ENCODE data around the gene NOD2. TPM values are rescaled to one million over a fixed set of nuclear protein-coding genes. Genes with fewer than 3 reads are reported as not detected.

Gene NOD2
- total and polyA plus RNA-seq, 2 of the 13 experiments (the other 11 are each of a cell fraction or from before 2014, with no cell fraction given), result 0.27 to 0.81 TPM

- TF ChIP-seq, protein P1, sequence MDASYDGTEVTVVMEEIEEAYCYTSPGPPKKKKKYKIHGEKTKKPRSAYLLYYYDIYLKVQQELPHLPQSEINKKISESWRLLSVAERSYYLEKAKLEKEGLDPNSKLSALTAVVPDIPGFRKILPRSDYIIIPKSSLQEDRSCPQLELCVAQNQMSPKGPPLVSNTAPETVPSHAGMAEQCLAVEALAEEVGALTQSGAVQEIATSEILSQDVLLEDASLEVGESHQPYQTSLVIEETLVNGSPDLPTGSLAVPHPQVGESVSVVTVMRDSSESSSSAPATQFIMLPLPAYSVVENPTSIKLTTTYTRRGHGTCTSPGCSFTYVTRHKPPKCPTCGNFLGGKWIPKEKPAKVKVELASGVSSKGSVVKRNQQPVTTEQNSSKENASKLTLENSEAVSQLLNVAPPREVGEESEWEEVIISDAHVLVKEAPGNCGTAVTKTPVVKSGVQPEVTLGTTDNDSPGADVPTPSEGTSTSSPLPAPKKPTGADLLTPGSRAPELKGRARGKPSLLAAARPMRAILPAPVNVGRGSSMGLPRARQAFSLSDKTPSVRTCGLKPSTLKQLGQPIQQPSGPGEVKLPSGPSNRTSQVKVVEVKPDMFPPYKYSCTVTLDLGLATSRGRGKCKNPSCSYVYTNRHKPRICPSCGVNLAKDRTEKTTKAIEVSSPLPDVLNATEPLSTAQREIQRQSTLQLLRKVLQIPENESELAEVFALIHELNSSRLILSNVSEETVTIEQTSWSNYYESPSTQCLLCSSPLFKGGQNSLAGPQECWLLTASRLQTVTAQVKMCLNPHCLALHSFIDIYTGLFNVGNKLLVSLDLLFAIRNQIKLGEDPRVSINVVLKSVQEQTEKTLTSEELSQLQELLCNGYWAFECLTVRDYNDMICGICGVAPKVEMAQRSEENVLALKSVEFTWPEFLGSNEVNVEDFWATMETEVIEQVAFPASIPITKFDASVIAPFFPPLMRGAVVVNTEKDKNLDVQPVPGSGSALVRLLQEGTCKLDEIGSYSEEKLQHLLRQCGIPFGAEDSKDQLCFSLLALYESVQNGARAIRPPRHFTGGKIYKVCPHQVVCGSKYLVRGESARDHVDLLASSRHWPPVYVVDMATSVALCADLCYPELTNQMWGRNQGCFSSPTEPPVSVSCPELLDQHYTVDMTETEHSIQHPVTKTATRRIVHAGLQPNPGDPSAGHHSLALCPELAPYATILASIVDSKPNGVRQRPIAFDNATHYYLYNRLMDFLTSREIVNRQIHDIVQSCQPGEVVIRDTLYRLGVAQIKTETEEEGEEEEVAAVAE (CRISPR knock-in tag; IDR thresholded peaks at IDR 0.05; ENCODE audit: borderline replicate concordance), result peak; percentile 74; the same call in 1 of the 2 replicates
- TF ChIP-seq, protein P2, sequence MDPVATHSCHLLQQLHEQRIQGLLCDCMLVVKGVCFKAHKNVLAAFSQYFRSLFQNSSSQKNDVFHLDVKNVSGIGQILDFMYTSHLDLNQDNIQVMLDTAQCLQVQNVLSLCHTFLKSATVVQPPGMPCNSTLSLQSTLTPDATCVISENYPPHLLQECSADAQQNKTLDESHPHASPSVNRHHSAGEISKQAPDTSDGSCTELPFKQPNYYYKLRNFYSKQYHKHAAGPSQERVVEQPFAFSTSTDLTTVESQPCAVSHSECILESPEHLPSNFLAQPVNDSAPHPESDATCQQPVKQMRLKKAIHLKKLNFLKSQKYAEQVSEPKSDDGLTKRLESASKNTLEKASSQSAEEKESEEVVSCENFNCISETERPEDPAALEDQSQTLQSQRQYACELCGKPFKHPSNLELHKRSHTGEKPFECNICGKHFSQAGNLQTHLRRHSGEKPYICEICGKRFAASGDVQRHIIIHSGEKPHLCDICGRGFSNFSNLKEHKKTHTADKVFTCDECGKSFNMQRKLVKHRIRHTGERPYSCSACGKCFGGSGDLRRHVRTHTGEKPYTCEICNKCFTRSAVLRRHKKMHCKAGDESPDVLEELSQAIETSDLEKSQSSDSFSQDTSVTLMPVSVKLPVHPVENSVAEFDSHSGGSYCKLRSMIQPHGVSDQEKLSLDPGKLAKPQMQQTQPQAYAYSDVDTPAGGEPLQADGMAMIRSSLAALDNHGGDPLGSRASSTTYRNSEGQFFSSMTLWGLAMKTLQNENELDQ (CRISPR knock-in tag; IDR thresholded peaks at IDR 0.05; ENCODE audit: borderline replicate concordance), result no peak
- TF ChIP-seq ZNF589 (CRISPR knock-in tag; conservative IDR thresholded peaks at IDR 0.05) (no peak), KDM6A (CRISPR knock-in tag; IDR thresholded peaks at IDR 0.05; ENCODE audit: low read depth) (no peak), ZC3H4 (CRISPR knock-in tag; IDR thresholded peaks at IDR 0.05; ENCODE audit: borderline replicate concordance) (no peak), FOXO1 (CRISPR knock-in tag; IDR thresholded peaks at IDR 0.05) (peak; percentile 52; the same call in 1 of the 2 replicates), ZNF749 (CRISPR knock-in tag; IDR thresholded peaks at IDR 0.05; ENCODE audit: borderline replicate concordance) (no peak; the same call in 1 of the 2 replicates), GPN1 (CRISPR knock-in tag; IDR thresholded peaks at IDR 0.05; ENCODE audit: borderline replicate concordance) (no peak), TBX3 (IDR thresholded peaks at IDR 0.05; ENCODE audit: borderline replicate concordance) (peak; percentile 34; the same call in 1 of the 2 replicates), ZNF891 (CRISPR knock-in tag; IDR thresholded peaks at IDR 0.05) (0 out of 2 replicates have a peak, but pooled peaks have one; percentile 49), CERS6 (CRISPR knock-in tag; IDR thresholded peaks at IDR 0.05) (no peak), RFX1 (IDR thresholded peaks at IDR 0.05) (no peak), HNRNPH1 (optimal IDR thresholded peaks at IDR 0.05; ENCODE audit: low read depth, low read length) (no peak)
- TF ChIP-seq, protein P3, sequence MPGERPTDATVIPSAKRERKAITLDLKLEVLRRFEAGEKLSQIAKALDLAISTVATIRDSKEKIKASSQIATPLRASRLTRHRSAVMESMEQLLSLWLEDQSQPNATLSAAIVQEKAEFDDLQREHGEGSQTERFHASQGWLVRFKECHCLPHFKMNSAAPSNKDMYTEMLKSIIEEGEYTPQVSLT (CRISPR knock-in tag; IDR thresholded peaks at IDR 0.05; ENCODE audit: borderline replicate concordance, low read depth), result no peak
- TF ChIP-seq, protein P4, sequence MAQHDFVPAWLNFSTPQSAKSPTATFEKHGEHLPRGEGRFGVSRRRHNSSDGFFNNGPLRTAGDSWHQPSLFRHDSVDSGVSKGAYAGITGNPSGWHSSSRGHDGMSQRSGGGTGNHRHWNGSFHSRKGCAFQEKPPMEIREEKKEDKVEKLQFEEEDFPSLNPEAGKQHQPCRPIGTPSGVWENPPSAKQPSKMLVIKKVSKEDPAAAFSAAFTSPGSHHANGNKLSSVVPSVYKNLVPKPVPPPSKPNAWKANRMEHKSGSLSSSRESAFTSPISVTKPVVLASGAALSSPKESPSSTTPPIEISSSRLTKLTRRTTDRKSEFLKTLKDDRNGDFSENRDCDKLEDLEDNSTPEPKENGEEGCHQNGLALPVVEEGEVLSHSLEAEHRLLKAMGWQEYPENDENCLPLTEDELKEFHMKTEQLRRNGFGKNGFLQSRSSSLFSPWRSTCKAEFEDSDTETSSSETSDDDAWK (CRISPR knock-in tag; IDR thresholded peaks at IDR 0.05), result no peak
- TF ChIP-seq, protein P5, sequence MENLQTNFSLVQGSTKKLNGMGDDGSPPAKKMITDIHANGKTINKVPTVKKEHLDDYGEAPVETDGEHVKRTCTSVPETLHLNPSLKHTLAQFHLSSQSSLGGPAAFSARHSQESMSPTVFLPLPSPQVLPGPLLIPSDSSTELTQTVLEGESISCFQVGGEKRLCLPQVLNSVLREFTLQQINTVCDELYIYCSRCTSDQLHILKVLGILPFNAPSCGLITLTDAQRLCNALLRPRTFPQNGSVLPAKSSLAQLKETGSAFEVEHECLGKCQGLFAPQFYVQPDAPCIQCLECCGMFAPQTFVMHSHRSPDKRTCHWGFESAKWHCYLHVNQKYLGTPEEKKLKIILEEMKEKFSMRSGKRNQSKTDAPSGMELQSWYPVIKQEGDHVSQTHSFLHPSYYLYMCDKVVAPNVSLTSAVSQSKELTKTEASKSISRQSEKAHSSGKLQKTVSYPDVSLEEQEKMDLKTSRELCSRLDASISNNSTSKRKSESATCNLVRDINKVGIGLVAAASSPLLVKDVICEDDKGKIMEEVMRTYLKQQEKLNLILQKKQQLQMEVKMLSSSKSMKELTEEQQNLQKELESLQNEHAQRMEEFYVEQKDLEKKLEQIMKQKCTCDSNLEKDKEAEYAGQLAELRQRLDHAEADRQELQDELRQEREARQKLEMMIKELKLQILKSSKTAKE (CRISPR knock-in tag; IDR thresholded peaks at IDR 0.05; ENCODE audit: borderline replicate concordance), result no peak
These were observed 48.6 kb downstream of the NOD2 start, which contains the start of gene CYLD (continued) for GRCh38 chr16:50741781-50742575.

Measured in HepG2 (cell line).